Astrocyte (in vitro differentiated cells and primary cell): ENCODE data around the gene LASP1. TPM values are rescaled to one million over a fixed set of nuclear protein-coding genes. Genes with fewer than 3 reads are reported as not detected.

Experiments
- DNase-seq: peaks from one replicate; pipeline ENCODE4 v3.0.0-alpha.2; 2010; ENCODE audit warnings: low read depth
- FAIRE-seq: peaks from 2 replicates; lab custom pipeline; 2011; peaks lifted over from hg19 to GRCh38; lab: Jason Lieb, UNC
- H2AFZ ChIP-seq: 2 replicates; pipeline ENCODE4 v1.6.0; 2012; ENCODE audit warnings: low read depth, low read length, inconsistent platforms
- H3K27ac ChIP-seq: 2 replicates; pipeline ENCODE4 v1.5.1; 2011; ENCODE audit warnings: low read depth, low read length, inconsistent platforms
- H3K27me3 ChIP-seq: 2 replicates; pipeline ENCODE4 v1.6.0; 2011; ENCODE audit warnings: low read length, inconsistent platforms; ENCODE audit not compliant: insufficient read depth
- H3K36me3 ChIP-seq: 2 replicates; pipeline ENCODE4 v1.5.1; 2011; ENCODE audit warnings: low read length, inconsistent platforms; ENCODE audit not compliant: insufficient read depth
- H3K4me1 ChIP-seq: 2 replicates; pipeline ENCODE4 v1.5.1; 2011; ENCODE audit warnings: low read length, inconsistent platforms; ENCODE audit not compliant: insufficient read depth
- H3K4me2 ChIP-seq: 2 replicates; pipeline ENCODE4 v1.6.0; 2012; ENCODE audit warnings: low read length, inconsistent platforms
- H3K4me3 ChIP-seq: 2 replicates; pipeline ENCODE4 v1.5.1; 2011; ENCODE audit warnings: low read depth, mild to moderate bottlenecking, low read length, inconsistent platforms; ENCODE audit not compliant: insufficient read depth
- H3K79me2 ChIP-seq: 2 replicates; pipeline ENCODE4 v1.6.0; 2012; ENCODE audit warnings: mild to moderate bottlenecking, low read length, inconsistent platforms; ENCODE audit not compliant: insufficient read depth
- H3K9ac ChIP-seq: 2 replicates; pipeline ENCODE4 v1.6.0; 2012; ENCODE audit warnings: mild to moderate bottlenecking, low read length, inconsistent platforms
- H3K9me3 ChIP-seq: 2 replicates; pipeline ENCODE4 v1.5.1; 2012; ENCODE audit warnings: low read depth, mild to moderate bottlenecking, low read length, inconsistent platforms; ENCODE audit not compliant: insufficient read depth
- H4K20me1 ChIP-seq: 2 replicates; pipeline ENCODE4 v1.6.0; 2012; ENCODE audit warnings: low read length, inconsistent platforms; ENCODE audit not compliant: insufficient read depth
- H3K27ac Mint-ChIP-seq: one replicate; pipeline ENCODE4 v1.8.0; 2021; ENCODE audit warnings: mild to moderate bottlenecking, mixed read lengths; ENCODE audit not compliant: unreplicated experiment
- H3K27me3 Mint-ChIP-seq: one replicate; pipeline ENCODE4 v1.8.0; 2021; ENCODE audit warnings: low read depth, mixed read lengths; ENCODE audit not compliant: unreplicated experiment
- H3K36me3 Mint-ChIP-seq: one replicate; pipeline ENCODE4 v1.8.0; 2021; ENCODE audit warnings: low read depth, mixed read lengths; ENCODE audit not compliant: unreplicated experiment
- H3K4me1 Mint-ChIP-seq: one replicate; pipeline ENCODE4 v1.8.0; 2021; ENCODE audit warnings: low read depth, mixed read lengths; ENCODE audit not compliant: unreplicated experiment
- H3K4me3 Mint-ChIP-seq: one replicate; pipeline ENCODE4 v1.8.0; 2021; ENCODE audit warnings: mild to moderate bottlenecking, moderate library complexity, mixed read lengths; ENCODE audit not compliant: unreplicated experiment
- H3K9me3 Mint-ChIP-seq: one replicate; pipeline ENCODE4 v1.8.0; 2021; ENCODE audit warnings: mild to moderate bottlenecking, mixed read lengths; ENCODE audit not compliant: unreplicated experiment
- EZH2 ChIP-seq: IDR thresholded peaks from 2 replicates; pipeline ENCODE4 v1.6.1; 2012; ENCODE audit warnings: mild to moderate bottlenecking, low read length, inconsistent platforms; ENCODE audit not compliant: insufficient read depth
- total RNA-seq: library from RNA; stranded (reverse); gene quantifications from 2 replicates; pipeline ENCODE4 v1.2.1, GENCODE V29; 2021
- TF ChIP-seq, protein P1 (sequence below): IDR thresholded peaks from 2 replicates; pipeline ENCODE4 v1.5.1; 2011; ENCODE audit warnings: low read depth, mild to moderate bottlenecking, inconsistent platforms, low read length, moderate library complexity; ENCODE audit not compliant: insufficient read depth

The LASP1 gene
- total RNA-seq, 1 donor from 2014 or later, result 421 TPM

DNA sequence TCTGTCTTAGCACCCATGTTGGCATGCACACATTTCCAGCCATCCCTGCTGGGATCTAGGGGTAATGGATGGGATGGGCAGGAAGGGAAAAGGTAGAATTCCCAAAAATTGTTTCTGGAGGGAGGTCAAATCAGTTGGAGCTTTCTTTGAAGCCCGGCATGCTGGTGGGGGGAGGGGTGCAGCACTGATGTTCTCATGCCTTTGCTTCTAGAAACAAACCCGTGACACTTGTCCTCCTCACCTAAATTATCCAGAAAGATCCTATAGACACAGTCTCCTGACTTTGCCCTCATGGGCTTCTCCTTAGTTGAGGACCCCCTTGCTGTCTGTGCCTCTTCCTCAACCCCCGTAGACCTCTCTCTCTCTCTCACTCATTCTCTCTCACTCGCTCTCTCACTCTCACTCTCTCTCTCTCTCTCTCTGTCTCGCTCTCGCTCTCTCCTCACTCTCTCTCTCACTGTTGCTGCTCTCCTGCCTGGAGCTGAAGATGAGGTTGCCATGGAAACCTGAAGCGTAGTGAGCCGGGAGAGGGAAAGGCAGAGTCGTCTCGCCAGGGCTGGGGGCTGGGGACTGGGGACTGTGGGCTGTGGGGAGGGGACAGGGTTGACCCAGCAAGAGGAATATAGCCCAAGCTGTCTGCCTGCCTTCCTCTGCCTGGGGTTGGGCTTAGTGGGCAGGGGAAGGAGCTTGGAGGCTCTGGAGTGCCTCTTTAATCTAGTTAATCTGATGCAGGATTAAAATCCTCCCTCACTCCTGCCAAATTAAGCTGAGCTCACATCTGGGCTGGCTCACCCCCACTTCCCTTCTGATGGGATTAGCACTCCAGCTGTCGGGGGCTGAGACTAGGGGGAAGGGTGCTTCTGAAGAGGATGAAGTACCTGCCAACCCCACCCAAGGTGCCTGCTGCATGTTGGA lies 16.1 kb downstream of the LASP1 start:
- Mint-ChIP-seq H3K9me3 (no peaks in the 10 kb centered on the region), H3K4me3 (peak overlapping the region; percentile 77), H3K27me3 (no peaks in the 10 kb centered on the region), H3K4me1 (peaks cover 63% of the 10 kb centered on the region), H3K36me3 (peaks cover 12% of the 10 kb centered on the region), H3K27ac (peak overlapping the region; percentile 66)
- no peak overlapping the region for H3K27ac ChIP-seq
- peaks cover 99% of the 10 kb centered on the region for H3K79me2 ChIP-seq
- no peak overlapping the region for H3K4me3 ChIP-seq
- H4K20me1 ChIP-seq, result peaks cover 99% of the 10 kb centered on the region
- DNase-seq (peak; percentile 49), FAIRE-seq (no peak)
- H3K27me3 ChIP-seq, result no peaks in the 10 kb centered on the region
- H3K4me2 ChIP-seq, result peak overlapping the region; percentile 9
- H3K4me1 ChIP-seq, result peaks cover 47% of the 10 kb centered on the region
- H3K9ac ChIP-seq, result no peak overlapping the region
- no peaks in the 10 kb centered on the region for H3K9me3 ChIP-seq
- H2AFZ ChIP-seq, result no peak overlapping the region
- peaks cover 29% of the 10 kb centered on the region for H3K36me3 ChIP-seq
- TF ChIP-seq, protein P1, sequence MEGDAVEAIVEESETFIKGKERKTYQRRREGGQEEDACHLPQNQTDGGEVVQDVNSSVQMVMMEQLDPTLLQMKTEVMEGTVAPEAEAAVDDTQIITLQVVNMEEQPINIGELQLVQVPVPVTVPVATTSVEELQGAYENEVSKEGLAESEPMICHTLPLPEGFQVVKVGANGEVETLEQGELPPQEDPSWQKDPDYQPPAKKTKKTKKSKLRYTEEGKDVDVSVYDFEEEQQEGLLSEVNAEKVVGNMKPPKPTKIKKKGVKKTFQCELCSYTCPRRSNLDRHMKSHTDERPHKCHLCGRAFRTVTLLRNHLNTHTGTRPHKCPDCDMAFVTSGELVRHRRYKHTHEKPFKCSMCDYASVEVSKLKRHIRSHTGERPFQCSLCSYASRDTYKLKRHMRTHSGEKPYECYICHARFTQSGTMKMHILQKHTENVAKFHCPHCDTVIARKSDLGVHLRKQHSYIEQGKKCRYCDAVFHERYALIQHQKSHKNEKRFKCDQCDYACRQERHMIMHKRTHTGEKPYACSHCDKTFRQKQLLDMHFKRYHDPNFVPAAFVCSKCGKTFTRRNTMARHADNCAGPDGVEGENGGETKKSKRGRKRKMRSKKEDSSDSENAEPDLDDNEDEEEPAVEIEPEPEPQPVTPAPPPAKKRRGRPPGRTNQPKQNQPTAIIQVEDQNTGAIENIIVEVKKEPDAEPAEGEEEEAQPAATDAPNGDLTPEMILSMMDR, result no peak
- no peak for TF ChIP-seq EZH2

DNA sequence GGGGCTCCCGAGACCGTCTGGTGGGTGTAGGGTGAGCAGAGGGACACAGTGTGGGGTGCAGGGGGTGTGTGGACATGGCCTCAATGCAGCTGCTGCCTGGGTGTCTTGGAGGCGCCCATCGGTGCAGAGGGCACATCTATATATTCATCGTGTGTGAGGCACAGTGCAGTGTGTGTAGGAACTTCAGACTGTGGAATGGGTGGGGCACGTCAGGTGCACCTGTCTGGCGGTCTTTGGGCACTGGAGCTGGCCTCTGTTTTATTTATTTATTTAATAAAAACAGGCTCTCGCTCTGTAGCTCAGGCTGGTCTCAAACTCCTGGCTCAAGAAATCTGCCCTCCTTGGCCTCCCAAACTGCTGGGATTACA lies 16.8 kb downstream of the LASP1 start:
- Mint-ChIP-seq H3K4me1 (peaks cover 56% of the 10 kb centered on the region), H3K36me3 (peaks cover 10% of the 10 kb centered on the region), H3K4me3 (peak overlapping the region; percentile 20), H3K27me3 (no peaks in the 10 kb centered on the region), H3K27ac (no peak overlapping the region), H3K9me3 (no peaks in the 10 kb centered on the region)
- Histone ChIP-seq H4K20me1 (peaks cover 98% of the 10 kb centered on the region), H3K79me2 (peaks cover 99% of the 10 kb centered on the region), H3K27me3 (no peaks in the 10 kb centered on the region), H3K36me3 (peaks cover 34% of the 10 kb centered on the region), H3K9ac (no peak overlapping the region), H3K4me1 (peaks cover 41% of the 10 kb centered on the region), H3K4me2 (no peak overlapping the region), H3K27ac (no peak overlapping the region), H2AFZ (no peak overlapping the region), H3K9me3 (no peaks in the 10 kb centered on the region), H3K4me3 (no peak overlapping the region)
- TF ChIP-seq, protein P1, result no peak
- TF ChIP-seq EZH2, result no peak
- FAIRE-seq, result no peak
- no peak for DNase-seq

DNA sequence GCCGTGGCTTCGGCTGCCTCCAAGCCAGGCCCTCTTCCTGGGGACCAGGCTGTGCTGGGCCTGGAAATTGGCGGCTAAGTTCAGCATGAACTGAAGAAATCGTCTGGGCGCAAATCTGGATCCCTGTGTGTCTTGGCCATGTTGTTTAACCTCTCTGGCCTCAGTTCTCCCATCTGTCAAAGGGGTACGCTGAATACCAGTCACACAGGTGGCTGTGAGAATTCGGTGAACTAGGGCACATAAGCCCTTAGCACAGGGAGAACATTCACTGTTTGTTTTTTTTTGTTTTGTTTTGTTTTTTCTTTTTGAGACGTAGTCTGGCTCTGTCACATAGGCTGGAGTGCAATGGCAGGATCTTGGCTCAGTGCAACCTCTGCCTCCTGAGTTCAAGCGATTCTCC lies 19.0 kb downstream of the LASP1 start:
- FAIRE-seq, result no peak
- peaks cover 43% of the 10 kb centered on the region for H3K4me1 Mint-ChIP-seq
- H2AFZ ChIP-seq, result no peak overlapping the region
- no peak overlapping the region for H3K4me3 ChIP-seq
- no peak for DNase-seq
- no peak overlapping the region for H3K9ac ChIP-seq
- H3K9me3 ChIP-seq, result no peaks in the 10 kb centered on the region
- H3K27ac ChIP-seq, result no peak overlapping the region
- H4K20me1 ChIP-seq, result peaks cover 98% of the 10 kb centered on the region
- no peaks in the 10 kb centered on the region for H3K27me3 Mint-ChIP-seq
- no peak overlapping the region for H3K27ac Mint-ChIP-seq
- TF ChIP-seq EZH2, result no peak
- no peaks in the 10 kb centered on the region for H3K9me3 Mint-ChIP-seq
- no peak overlapping the region for H3K4me2 ChIP-seq
- H3K36me3 ChIP-seq, result peaks cover 40% of the 10 kb centered on the region
- no peaks in the 10 kb centered on the region for H3K27me3 ChIP-seq
- H3K36me3 Mint-ChIP-seq, result peaks cover 5% of the 10 kb centered on the region
- peaks cover 25% of the 10 kb centered on the region for H3K4me1 ChIP-seq
- no peak overlapping the region for H3K4me3 Mint-ChIP-seq
- H3K79me2 ChIP-seq, result peaks cover 98% of the 10 kb centered on the region
